HCT116 (cell line): ENCODE measurements around the gene IQCN.

Experiments
- CBX3 ChIP-seq: IDR thresholded peaks from 2 replicates; pipeline ENCODE4 v1.6.1; 2012; ENCODE audit warnings: low read depth
- CTCF ChIP-seq, 3 experiments: fragments of 200-600 bp in 1 of 3; sonication (generic) in 1 of 3; IDR thresholded peaks in 2 of 3; conservative IDR thresholded peaks in 1 of 3; 2 replicates each; pipeline ENCODE4 v1.5.1; 2012 to 2017; ENCODE audit warnings: low read depth in 2 of 3, low read length in 2 of 3, antibody characterized with exemption in 1 of 3, borderline replicate concordance in 1 of 3, control low read depth in 1 of 3, mild to moderate bottlenecking in 1 of 3, mixed read lengths in 1 of 3, mixed run types in 1 of 3, moderate library complexity in 1 of 3; ENCODE audit not compliant: insufficient read depth in 1 of 3
- EZH2phosphoT487 ChIP-seq: fragments of 200-600 bp; IDR thresholded peaks from 2 replicates; pipeline ENCODE4 v1.6.1; 2018; ENCODE audit warnings: antibody characterized with exemption, borderline replicate concordance
- POLR2A ChIP-seq: IDR thresholded peaks from 2 replicates; pipeline ENCODE4 v1.7.0; 2011; ENCODE audit warnings: borderline replicate concordance; ENCODE audit not compliant: insufficient read depth, insufficient read length; ENCODE audit errors: extremely low read depth
- SP1 ChIP-seq: IDR thresholded peaks from 2 replicates; pipeline ENCODE4 v1.6.1; 2012; ENCODE audit warnings: low read depth
- ZNF274 ChIP-seq: fragments of 200-500 bp; sonication (Bioruptor generic); IDR thresholded peaks from 2 replicates; pipeline ENCODE4 v1.6.1; 2014; ENCODE audit warnings: mild to moderate bottlenecking, low read depth, low read length, inconsistent platforms

DNA sequence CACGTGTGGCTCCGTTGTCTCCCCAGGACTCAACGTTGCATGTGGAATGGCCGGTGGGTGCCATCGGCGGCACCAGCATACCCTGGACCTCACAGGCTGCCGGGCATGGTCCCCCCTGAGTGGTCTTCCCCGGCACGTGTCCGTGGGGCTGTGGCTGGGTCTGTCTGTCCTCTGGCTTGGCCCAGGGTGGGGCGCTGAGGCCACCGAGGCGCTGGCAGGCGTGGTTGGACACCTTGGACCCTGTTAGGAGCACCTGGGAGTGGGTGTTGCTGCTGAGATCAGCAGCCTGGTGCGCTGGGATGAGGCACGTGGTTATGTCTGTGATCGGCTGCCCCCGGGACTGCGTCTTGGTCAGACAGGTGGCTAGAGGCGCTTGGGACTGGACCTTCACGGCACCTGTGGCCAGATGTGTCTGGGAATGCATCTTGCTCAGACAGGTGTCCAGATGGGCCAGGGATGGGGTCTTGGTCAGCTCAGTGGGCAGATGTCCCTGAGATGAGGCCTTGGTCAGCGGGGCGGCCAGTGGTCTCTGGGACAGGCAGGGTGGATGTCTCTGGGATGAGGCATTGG, 9.2 kb downstream of the IQCN start:
- TF ChIP-seq CTCF (IDR thresholded peaks at IDR 0.05 in 2 of 3, conservative IDR thresholded peaks at IDR 0.05 in 1 of 3; ENCODE audit: borderline replicate concordance in 1 of 3, insufficient read depth in 1 of 3, low read depth in 2 of 3, low read length in 2 of 3) (no peak), ZNF274 (no peak), SP1 (no peak), CBX3 (no peak), EZH2phosphoT487 (no peak), POLR2A (no peak)
